GM19372 (cell line): ENCODE results near the gene GPR4.

Experiments
- ATAC-seq: cut with Tn5 transposase; IDR thresholded peaks from one replicate; pipeline ENCODE4 v1.9.1; 2021; ENCODE audit warnings: mild to moderate bottlenecking, low read depth, moderate library complexity; ENCODE audit not compliant: unreplicated experiment

Gene GPR4

DNA sequence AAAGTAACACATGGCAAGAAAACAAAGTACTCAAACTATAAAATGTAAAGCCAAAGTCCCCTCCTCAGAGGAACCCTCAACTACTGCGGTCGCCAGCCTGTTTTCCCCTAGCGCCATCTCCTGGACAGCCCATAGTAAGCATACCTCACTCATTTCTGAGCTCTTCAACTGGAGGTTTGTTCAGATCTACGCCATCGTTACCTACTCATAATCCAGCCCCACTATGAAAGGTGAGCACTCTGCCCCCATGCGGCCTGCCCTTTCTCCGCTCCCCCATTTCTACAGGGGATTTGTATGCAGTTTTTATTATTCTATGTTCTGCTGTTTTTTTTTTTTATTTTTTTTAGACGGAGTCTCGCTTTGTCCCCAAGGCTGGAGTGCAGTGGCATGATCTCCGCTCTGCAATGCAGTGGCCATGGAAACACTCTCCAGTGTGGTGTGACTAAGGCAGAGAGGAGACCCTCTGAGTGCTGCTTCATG lies 43.6 kb downstream of the GPR4 start:
- ATAC-seq = no peak

DNA sequence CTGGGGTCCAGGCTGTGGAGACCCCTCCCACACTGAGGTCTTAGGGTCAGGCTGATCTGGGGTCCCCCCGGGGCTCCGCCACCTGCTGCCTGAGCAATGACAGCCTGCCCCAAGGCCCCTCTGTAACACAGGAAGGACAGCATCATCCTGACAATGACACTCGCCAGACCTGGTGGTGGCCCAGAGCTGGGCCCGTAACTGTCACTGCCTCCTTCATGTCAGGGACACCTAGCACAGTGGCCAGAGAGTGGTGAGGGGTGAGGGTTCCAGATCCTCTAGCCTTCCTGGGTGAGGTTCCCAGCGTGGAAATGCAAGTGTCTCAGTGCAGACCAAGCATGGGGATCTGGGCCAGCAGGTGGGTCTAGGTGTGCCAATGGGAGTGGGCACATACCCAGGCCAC lies 45.2 kb downstream of the GPR4 start:
- ATAC-seq = no peak

DNA sequence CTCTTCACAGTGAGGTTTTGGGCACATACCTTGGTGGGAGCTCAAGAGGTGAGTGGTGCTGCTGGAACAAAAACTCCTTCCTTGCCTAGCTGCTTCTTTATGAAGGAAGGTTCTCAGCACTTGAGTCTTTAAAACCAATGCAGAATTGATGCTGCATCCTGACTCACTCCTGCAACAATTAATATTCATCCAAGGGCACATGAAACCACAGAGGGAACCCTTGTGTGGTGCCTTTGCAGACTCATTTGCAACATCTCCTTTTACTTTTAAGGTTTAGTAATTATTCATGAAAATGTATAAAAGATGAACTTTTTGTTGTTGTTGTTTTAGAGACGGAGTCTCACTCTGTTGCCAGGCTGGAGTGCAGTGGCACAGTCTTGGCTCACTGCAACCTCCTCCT lies 47.5 kb downstream of the GPR4 start:
- ATAC-seq = no peak

DNA sequence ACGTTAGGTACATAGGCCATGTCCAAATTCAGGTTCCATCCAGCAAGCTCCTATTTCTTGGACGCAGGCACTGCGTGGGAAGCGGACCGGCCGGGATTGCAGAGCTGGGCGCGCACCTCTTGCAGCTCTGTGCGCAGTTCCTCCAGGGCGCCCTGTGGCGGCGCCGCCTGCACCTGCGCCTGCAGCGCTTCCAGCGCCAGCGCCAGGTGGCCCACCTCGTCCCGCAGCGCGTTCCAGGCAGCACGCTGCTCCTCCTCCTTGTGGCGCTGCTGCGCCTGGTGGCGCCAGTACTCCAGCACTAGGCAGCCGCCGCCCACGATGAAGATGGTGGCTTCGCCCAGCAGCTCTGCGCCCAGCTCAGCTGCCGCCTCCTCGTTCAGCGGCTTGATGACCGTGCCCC lies 48.5 kb downstream of the GPR4 start:
- no peak for ATAC-seq

DNA sequence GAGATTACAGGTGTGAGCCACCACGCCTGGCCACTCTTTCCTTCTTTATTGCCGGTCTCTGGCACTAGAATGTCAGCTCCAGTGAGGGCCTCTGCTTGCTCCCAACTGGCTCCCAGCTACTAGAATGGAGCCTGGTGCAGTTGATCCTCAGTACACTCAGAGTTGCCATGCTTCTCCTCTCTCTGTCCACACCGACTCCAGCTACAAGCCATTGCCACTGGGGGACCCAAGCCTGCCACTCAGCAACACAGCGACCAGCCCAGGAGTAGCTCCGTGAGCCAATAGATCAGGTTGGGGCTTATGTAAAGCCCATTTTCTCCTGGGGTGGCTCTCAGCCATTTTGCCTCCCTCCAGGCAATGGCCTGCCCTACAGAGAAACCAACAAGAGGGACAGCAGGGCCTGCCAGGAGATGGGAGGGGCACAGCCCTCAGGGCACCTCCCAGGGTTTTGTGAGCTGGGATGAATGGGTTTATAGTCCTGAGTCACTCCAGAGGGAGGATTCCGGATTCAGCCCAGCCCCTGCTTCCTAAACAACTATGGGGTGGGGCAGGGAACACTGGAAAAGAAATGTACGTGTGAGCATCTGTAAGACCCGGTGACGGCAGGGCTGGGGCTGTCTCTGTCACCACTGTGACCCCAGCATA lies 53.9 kb downstream of the GPR4 start:
- no peak for ATAC-seq

DNA sequence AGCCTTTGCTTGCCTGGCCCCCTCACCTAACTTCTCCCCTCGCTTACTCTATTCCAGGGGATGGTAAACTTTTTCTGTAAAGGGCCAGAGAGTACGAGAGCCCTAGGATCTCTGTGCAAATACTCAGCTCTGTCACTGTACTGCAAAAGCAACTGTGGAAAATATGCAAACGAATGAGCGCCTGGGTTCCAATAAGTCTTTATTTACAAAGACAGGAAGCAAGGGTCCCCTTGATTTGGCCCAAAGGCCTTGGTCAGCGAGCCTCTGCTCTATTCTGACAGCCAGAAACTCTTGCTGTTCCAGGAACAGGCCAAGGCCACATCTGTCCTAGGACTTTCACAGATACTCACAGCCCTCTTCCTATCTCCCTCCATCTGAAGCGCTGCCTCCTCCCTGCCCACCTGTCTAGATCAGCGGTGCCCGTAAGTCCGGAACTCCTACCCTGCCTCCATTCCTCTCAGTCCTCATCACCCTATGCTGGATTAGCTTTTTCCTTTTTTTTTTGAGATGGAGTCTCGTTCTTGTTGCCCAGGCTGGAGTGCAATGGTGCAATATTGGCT lies 54.7 kb downstream of the GPR4 start:
- no peak for ATAC-seq

DNA sequence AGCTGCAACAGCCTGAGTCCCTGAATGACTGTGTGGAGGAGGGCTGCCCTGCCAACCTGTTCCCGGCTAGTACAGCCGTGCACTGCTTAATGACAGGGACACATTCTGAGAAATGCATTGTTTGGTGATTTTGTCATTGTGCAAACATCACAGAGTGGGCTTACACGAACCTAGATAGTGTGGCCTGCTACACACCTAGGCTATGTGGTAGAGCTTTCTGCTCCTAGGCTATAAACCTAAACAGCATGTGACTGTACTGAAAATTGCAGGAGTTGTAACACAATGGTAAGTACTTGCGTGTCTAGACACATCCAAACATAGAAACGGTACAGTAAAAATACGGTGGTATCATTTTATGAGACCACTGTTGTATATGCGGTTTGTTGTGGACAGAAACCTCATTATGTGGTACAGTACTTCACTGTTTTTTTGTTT lies 59.8 kb downstream of the GPR4 start:
- ATAC-seq = no peak
